Prostate gland (tissue), 2 donors: ENCODE results near the gene PPP1R36.

Experiments used
- POLR2A ChIP-seq: fragments of 450-650 bp; IDR thresholded peaks from one replicate; pipeline ENCODE4 v1.6.1; 2016; ENCODE audit warnings: antibody characterized with exemption, mild to moderate bottlenecking
- POLR2AphosphoS5 ChIP-seq: sonication (generic); formaldehyde crosslinking; IDR thresholded peaks from one replicate; pipeline ENCODE4 v1.6.1; 2017; ENCODE audit warnings: antibody characterized with exemption
- TF ChIP-seq, protein P1 (sequence below), 4 experiments: fragments of 200-600 bp in 2 of 4; fragments of 450-650 bp in 2 of 4; sonication (generic) in 2 of 4; IDR thresholded peaks; 1 replicate in 3 of 4; 2 replicates in 1 of 4; pipeline ENCODE4 v1.5.1; 2016 to 2019; ENCODE audit warnings: antibody characterized with exemption in 4 of 4, mild to moderate bottlenecking in 2 of 4, moderate library complexity in 2 of 4

DNA sequence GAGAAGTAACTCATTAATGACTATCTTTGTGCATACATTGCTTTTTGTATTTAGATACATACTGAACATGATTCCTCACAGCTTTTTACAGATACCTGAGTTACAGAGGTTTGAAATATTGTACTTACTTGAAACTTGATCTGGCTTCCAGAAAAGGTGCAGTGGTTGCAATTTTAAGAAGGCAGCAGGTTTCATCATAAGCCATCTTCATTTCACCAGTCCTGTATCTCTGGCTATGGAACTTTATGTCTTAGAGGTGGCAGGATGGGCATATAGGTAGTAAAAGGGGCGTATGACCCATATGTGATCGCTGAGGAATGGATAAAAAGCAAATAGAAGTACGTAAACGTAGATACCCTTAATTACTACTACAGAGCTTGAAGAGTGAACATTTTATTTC, 31.5 kb upstream of the PPP1R36 start:
- no peak for TF ChIP-seq POLR2A
- TF ChIP-seq, protein P1, sequence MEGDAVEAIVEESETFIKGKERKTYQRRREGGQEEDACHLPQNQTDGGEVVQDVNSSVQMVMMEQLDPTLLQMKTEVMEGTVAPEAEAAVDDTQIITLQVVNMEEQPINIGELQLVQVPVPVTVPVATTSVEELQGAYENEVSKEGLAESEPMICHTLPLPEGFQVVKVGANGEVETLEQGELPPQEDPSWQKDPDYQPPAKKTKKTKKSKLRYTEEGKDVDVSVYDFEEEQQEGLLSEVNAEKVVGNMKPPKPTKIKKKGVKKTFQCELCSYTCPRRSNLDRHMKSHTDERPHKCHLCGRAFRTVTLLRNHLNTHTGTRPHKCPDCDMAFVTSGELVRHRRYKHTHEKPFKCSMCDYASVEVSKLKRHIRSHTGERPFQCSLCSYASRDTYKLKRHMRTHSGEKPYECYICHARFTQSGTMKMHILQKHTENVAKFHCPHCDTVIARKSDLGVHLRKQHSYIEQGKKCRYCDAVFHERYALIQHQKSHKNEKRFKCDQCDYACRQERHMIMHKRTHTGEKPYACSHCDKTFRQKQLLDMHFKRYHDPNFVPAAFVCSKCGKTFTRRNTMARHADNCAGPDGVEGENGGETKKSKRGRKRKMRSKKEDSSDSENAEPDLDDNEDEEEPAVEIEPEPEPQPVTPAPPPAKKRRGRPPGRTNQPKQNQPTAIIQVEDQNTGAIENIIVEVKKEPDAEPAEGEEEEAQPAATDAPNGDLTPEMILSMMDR (IDR thresholded peaks at IDR 0.05), result no peak
- no peak for TF ChIP-seq POLR2AphosphoS5
